DOHH2 (cell line): ENCODE measurements around the gene SLC35A2.
"Not testable (repeated sequence)": the region's sequence is repeated elsewhere in the genome, so short reads cannot be mapped to it uniquely, and the experiment has no call there.

Source experiments
- H3F3A ChIP-seq: fragments of 200-600 bp; sonication (generic), shearing (Covaris generic); 2 replicates; pipeline ENCODE4 v1.6.0; 2016; ENCODE audit warnings: antibody characterized with exemption, mild to moderate bottlenecking; ENCODE audit not compliant: control insufficient read depth, insufficient read depth
- H3K27ac ChIP-seq: fragments of 200-600 bp; sonication (generic); 2 replicates; pipeline ENCODE4 v1.5.1; 2014; ENCODE audit warnings: low read depth, mild to moderate bottlenecking, low read length, moderate library complexity
- H3K27me3 ChIP-seq: fragments of 200-600 bp; sonication (generic); 2 replicates; pipeline ENCODE4 v1.6.1; 2014; ENCODE audit warnings: mild to moderate bottlenecking, low read length, mixed read lengths; ENCODE audit not compliant: control insufficient read depth
- H3K36me3 ChIP-seq: fragments of 200-600 bp; sonication (generic); 2 replicates; pipeline ENCODE4 v1.6.1; 2014; ENCODE audit warnings: mild to moderate bottlenecking, low read length, moderate library complexity, mixed read lengths; ENCODE audit not compliant: control insufficient read depth
- H3K4me1 ChIP-seq: fragments of 200-600 bp; sonication (generic); 2 replicates; pipeline ENCODE4 v1.6.1; 2014; ENCODE audit warnings: mild to moderate bottlenecking, low read length, mixed read lengths; ENCODE audit not compliant: control insufficient read depth
- H3K4me2 ChIP-seq: fragments of 200-600 bp; sonication (generic); 2 replicates; pipeline ENCODE4 v1.6.0; 2014; ENCODE audit warnings: mild to moderate bottlenecking, low read length, moderate library complexity
- H3K4me3 ChIP-seq: fragments of 200-600 bp; sonication (generic); 2 replicates; pipeline ENCODE4 v1.5.1; 2014; ENCODE audit warnings: mild to moderate bottlenecking, low read length, mixed read lengths
- H3K79me2 ChIP-seq: fragments of 200-600 bp; sonication (generic); 2 replicates; pipeline ENCODE4 v1.6.1; 2014; ENCODE audit warnings: mild to moderate bottlenecking, low read length, mixed read lengths; ENCODE audit not compliant: control insufficient read depth
- H3K9me2 ChIP-seq: fragments of 200-600 bp; sonication (generic); replicated peaks from 2 replicates; pipeline ENCODE4 v1.6.1; 2014; ENCODE audit warnings: mild to moderate bottlenecking, low read length, mixed read lengths; ENCODE audit not compliant: control insufficient read depth
- H3K9me3 ChIP-seq: fragments of 200-600 bp; sonication (generic); 2 replicates; pipeline ENCODE4 v1.6.1; 2014; ENCODE audit warnings: antibody characterized with exemption, low read length, mixed read lengths; ENCODE audit not compliant: control insufficient read depth, insufficient read depth
- H4K20me1 ChIP-seq: fragments of 200-600 bp; sonication (generic); 2 replicates; pipeline ENCODE4 v1.6.0; 2014; ENCODE audit warnings: low read depth, mild to moderate bottlenecking, antibody characterized with exemption, low read length, moderate library complexity; ENCODE audit not compliant: control insufficient read depth, insufficient read depth
- CTCF ChIP-seq: fragments of 200-600 bp; sonication (generic); IDR thresholded peaks from one replicate; pipeline ENCODE4 v1.5.1; 2014; ENCODE audit warnings: antibody characterized with exemption, mild to moderate bottlenecking, low read depth, low read length; ENCODE audit not compliant: poor library complexity, severe bottlenecking
- EZH2phosphoT487 ChIP-seq: fragments of 200-600 bp; sonication (generic); IDR thresholded peaks from 2 replicates; pipeline ENCODE4 v1.6.1; 2017; ENCODE audit warnings: borderline replicate concordance, mild to moderate bottlenecking, antibody characterized with exemption, low read length, moderate library complexity, mixed read lengths

Gene SLC35A2

GRCh38 chrX:48883729-48884128 is 27.7 kb downstream of the SLC35A2 start:
- TF ChIP-seq CTCF (no peak), EZH2phosphoT487 (no peak)

GRCh38 chrX:48876944-48877343 is 34.5 kb downstream of the SLC35A2 start:
- H3K4me3 ChIP-seq, H4K20me1 ChIP-seq, H3K4me2 ChIP-seq, H3K27ac ChIP-seq, H3K36me3 ChIP-seq, H3F3A ChIP-seq, H3K27me3 ChIP-seq, H3K9me2 ChIP-seq, H3K9me3 ChIP-seq, H3K4me1 ChIP-seq, H3K79me2 ChIP-seq: not testable (repeated sequence)

More at GRCh38 chrX:48883729-48884128, 27.7 kb downstream of the SLC35A2 start:
- H3K4me3 ChIP-seq, result no peak overlapping the region
- no peak overlapping the region for H3K27ac ChIP-seq
- no peaks in the 10 kb centered on the region for H3K36me3 ChIP-seq
- H3K4me1 ChIP-seq, result no peaks in the 10 kb centered on the region
- H3K9me3 ChIP-seq, result no peaks in the 10 kb centered on the region
- no peaks in the 10 kb centered on the region for H3F3A ChIP-seq
- H3K4me2 ChIP-seq, result no peak overlapping the region
- H3K9me2 ChIP-seq, result no peaks in the 10 kb centered on the region
- H4K20me1 ChIP-seq, result no peaks in the 10 kb centered on the region
- no peaks in the 10 kb centered on the region for H3K27me3 ChIP-seq
- H3K79me2 ChIP-seq, result no peaks in the 10 kb centered on the region

GRCh38 chrX:48872017-48872416 is 39.4 kb downstream of the SLC35A2 start:
- not testable (repeated sequence) for H3K27ac ChIP-seq

GRCh38 chrX:48864210-48864609 is 47.2 kb downstream of the SLC35A2 start:
- Histone ChIP-seq H3K36me3 (no peaks in the 10 kb centered on the region), H3K9me2 (no peaks in the 10 kb centered on the region), H3K4me2 (no peak overlapping the region), H3F3A (no peaks in the 10 kb centered on the region), H3K4me3 (no peak overlapping the region), H3K27me3 (no peaks in the 10 kb centered on the region), H3K79me2 (no peaks in the 10 kb centered on the region), H3K27ac (no peak overlapping the region), H3K4me1 (no peaks in the 10 kb centered on the region), H3K9me3 (no peaks in the 10 kb centered on the region), H4K20me1 (no peaks in the 10 kb centered on the region)
- TF ChIP-seq CTCF, result no peak
- no peak for TF ChIP-seq EZH2phosphoT487

More at GRCh38 chrX:48872017-48872416, 39.4 kb downstream of the SLC35A2 start:
- not testable (repeated sequence) for H4K20me1 ChIP-seq, H3K4me3 ChIP-seq, H3K27me3 ChIP-seq, H3K4me1 ChIP-seq, H3K4me2 ChIP-seq, H3K79me2 ChIP-seq, H3K9me2 ChIP-seq, H3K36me3 ChIP-seq, H3F3A ChIP-seq, H3K9me3 ChIP-seq

- Histone ChIP-seq H4K20me1 (no peaks in the 10 kb centered on the region), H3K27ac (no peak overlapping the region), H3K4me2 (no peak overlapping the region), H3K36me3 (no peaks in the 10 kb centered on the region), H3K9me3 (no peaks in the 10 kb centered on the region), H3K9me2 (no peaks in the 10 kb centered on the region), H3K4me1 (no peaks in the 10 kb centered on the region), H3F3A (no peaks in the 10 kb centered on the region), H3K4me3 (no peak overlapping the region), H3K79me2 (no peaks in the 10 kb centered on the region), H3K27me3 (no peaks in the 10 kb centered on the region)
- TF ChIP-seq CTCF (no peak), EZH2phosphoT487 (no peak)
Observed at GRCh38 chrX:48854898-48855297, 56.5 kb downstream of the SLC35A2 start.

GRCh38 chrX:48854121-48854804 is 57.2 kb downstream of the SLC35A2 start:
- H3K79me2 ChIP-seq, H4K20me1 ChIP-seq, H3K27me3 ChIP-seq, H3K9me2 ChIP-seq, H3K4me1 ChIP-seq, H3K27ac ChIP-seq, H3K36me3 ChIP-seq, H3K4me2 ChIP-seq, H3F3A ChIP-seq, H3K4me3 ChIP-seq, H3K9me3 ChIP-seq: not testable (repeated sequence)
